Osteoblast (primary cell): ENCODE measurements around the gene RETSAT. TPM values are rescaled to one million over a fixed set of nuclear protein-coding genes. Genes with fewer than 3 reads are reported as not detected.
"Not testable (repeated sequence)": the region's sequence is repeated elsewhere in the genome, so short reads cannot be mapped to it uniquely, and the experiment has no call there.

Source experiments
- DNase-seq: peaks from one replicate; pipeline ENCODE4 v3.0.0; 2011; ENCODE audit warnings: low spot score, mixed read lengths; ENCODE audit not compliant: insufficient read length; ENCODE audit errors: missing footprints
- H2AFZ ChIP-seq: 2 replicates; pipeline ENCODE4 v1.6.0; 2011; ENCODE audit warnings: mild to moderate bottlenecking, low read length
- H3K27ac ChIP-seq: 2 replicates; pipeline ENCODE4 v1.5.1; 2011; ENCODE audit warnings: mild to moderate bottlenecking, low read depth, low read length, moderate library complexity
- H3K27me3 ChIP-seq: 2 replicates; pipeline ENCODE4 v1.6.0; 2012; ENCODE audit warnings: mild to moderate bottlenecking, control low read depth, inconsistent platforms, low read length, moderate library complexity; ENCODE audit not compliant: insufficient read depth
- H3K36me3 ChIP-seq: 2 replicates; pipeline ENCODE4 v1.5.1; 2011; ENCODE audit warnings: mild to moderate bottlenecking, low read length, control low read depth, moderate library complexity; ENCODE audit not compliant: insufficient read depth
- H3K4me1 ChIP-seq: 2 replicates; pipeline ENCODE4 v1.5.1; 2011; ENCODE audit warnings: mild to moderate bottlenecking, low read length, control low read depth, moderate library complexity; ENCODE audit not compliant: insufficient read depth
- H3K4me2 ChIP-seq: 2 replicates; pipeline ENCODE4 v1.6.0; 2011; ENCODE audit warnings: mild to moderate bottlenecking, low read length; ENCODE audit not compliant: insufficient read depth
- H3K4me3 ChIP-seq: fragments of 200-600 bp; sonication (generic); 3 replicates; pipeline ENCODE4 v1.5.1; 2012; ENCODE audit warnings: mild to moderate bottlenecking, low read length, inconsistent platforms; ENCODE audit not compliant: insufficient read depth
- H3K79me2 ChIP-seq: 2 replicates; pipeline ENCODE4 v1.6.0; 2012; ENCODE audit warnings: mild to moderate bottlenecking, low read length, control low read depth, inconsistent platforms; ENCODE audit not compliant: insufficient read depth
- H3K9me3 ChIP-seq: 2 replicates; pipeline ENCODE4 v1.5.1; 2011; ENCODE audit warnings: low read depth, low read length, control low read depth
- H4K20me1 ChIP-seq: 2 replicates; pipeline ENCODE4 v1.6.0; 2012; ENCODE audit warnings: mild to moderate bottlenecking, low read length, control low read depth; ENCODE audit not compliant: insufficient read depth
- total RNA-seq: library from RNA; depleted of rRNA; stranded (reverse); fragments of >200 nt; gene quantifications from 2 replicates; pipeline ENCODE4 v1.2.3, GENCODE V29; 2012
- TF ChIP-seq, protein P1 (sequence below): IDR thresholded peaks from 2 replicates; pipeline ENCODE4 v1.5.1; 2011; ENCODE audit warnings: mild to moderate bottlenecking, low read depth, low read length, moderate library complexity; ENCODE audit errors: extremely low read depth

RETSAT gene
- total RNA-seq, 1 donor = 41.6 TPM

DNA sequence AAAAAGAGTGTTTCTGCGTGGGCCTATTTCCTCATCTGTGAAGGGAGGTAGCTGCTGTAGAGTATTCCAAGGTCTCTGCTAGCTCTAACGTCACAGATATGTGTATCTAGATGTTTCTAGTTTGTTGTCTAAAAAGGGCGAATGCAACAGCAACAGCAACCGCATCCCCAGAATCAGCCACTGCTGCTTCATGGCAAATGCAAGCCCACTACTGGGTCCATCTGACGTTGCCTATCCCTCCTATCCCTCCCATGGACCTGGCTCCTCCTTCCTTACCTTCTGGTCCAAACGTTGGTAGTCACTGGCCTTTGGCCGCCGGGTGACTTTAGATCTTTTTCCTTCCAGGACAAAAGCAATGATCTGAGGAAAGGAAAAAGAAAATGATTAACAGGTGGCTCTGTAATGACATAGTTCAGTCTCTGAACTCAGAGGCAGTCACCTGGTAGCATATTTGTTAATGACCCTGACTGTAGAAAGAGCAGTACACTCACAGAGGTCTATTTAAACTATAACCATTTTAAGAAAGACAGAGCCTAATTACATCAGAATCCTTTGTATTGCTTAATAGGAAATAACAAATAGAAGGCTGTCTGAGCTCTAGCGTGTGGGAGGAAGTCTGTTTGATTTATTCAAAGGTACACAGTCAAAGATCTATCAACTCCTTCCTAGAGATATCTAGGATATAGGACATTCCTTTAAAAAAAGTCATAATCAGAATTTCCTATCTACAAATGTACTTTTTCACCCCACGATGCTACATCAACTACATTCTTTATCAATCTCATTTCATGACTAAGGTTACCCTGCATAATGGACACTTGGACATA, 29.5 kb downstream of the RETSAT start:
- H3K4me1 ChIP-seq = peaks cover 28% of the 10 kb centered on the region

DNA sequence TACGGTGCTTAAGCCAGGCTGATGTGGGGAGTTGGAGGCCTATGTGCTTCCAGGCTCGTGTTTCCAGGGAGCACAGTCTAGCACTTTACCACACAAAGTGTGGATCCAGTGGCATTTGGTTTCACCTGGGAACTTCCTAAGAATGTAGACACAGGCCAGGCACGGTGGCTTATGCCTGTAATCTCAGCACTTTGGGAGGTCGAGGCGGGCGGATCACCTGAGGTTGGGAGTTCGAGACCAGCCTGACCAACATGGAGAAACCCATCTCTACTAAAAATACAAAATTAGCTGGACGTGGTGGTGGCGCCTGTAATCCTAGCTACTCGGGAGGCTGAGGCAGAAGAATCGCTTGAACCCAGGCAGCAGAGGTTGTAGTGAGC, 30.4 kb downstream of the RETSAT start:
- H3K36me3 ChIP-seq = peaks cover 63% of the 10 kb centered on the region
- peaks cover 61% of the 10 kb centered on the region for H4K20me1 ChIP-seq

More for the DNA sequence above, 29.5 kb downstream of the RETSAT start:
- H3K9me3 ChIP-seq = no peaks in the 10 kb centered on the region
- peak overlapping the region; percentile 29 for H3K27ac ChIP-seq
- peak overlapping the region; percentile 90 for H3K4me3 ChIP-seq
- TF ChIP-seq, protein P1, sequence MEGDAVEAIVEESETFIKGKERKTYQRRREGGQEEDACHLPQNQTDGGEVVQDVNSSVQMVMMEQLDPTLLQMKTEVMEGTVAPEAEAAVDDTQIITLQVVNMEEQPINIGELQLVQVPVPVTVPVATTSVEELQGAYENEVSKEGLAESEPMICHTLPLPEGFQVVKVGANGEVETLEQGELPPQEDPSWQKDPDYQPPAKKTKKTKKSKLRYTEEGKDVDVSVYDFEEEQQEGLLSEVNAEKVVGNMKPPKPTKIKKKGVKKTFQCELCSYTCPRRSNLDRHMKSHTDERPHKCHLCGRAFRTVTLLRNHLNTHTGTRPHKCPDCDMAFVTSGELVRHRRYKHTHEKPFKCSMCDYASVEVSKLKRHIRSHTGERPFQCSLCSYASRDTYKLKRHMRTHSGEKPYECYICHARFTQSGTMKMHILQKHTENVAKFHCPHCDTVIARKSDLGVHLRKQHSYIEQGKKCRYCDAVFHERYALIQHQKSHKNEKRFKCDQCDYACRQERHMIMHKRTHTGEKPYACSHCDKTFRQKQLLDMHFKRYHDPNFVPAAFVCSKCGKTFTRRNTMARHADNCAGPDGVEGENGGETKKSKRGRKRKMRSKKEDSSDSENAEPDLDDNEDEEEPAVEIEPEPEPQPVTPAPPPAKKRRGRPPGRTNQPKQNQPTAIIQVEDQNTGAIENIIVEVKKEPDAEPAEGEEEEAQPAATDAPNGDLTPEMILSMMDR = no peak
- H3K4me2 ChIP-seq = peak overlapping the region; percentile 98
- peaks cover 56% of the 10 kb centered on the region for H3K36me3 ChIP-seq
- DNase-seq = no peak
- no peaks in the 10 kb centered on the region for H3K27me3 ChIP-seq
- H4K20me1 ChIP-seq = peaks cover 54% of the 10 kb centered on the region
- H3K79me2 ChIP-seq = peaks cover 77% of the 10 kb centered on the region
- no peak overlapping the region for H2AFZ ChIP-seq

DNA sequence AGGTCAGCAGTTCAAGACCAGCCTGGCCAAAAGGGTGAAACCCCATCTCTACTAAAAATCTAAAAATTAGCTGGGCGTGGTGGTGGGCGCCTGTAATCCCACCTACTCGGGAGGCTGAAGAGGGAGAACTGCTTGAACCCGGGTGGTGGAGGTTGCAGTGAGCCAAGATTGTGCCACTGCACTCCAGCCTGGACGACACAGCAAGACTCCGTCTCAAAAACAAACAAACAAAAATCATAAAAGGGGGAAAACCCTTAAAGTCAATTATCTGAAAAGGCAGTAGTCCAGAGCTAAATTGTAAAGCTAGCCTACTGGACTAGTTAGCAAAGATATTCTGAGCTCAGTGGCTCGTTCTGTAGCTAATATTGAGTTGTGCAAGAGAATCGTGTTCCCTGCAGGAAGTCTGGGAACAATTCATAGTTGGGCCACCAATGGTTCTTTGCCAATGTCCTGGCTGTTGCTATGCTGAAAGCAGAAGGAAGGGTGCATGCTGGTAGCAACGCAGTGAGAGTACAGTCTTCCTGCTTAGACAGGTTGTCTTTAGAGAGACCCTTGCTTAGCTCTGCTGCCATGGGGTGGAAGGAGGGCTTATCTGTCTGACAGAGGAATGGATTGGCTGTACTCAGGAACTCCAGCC, 30.9 kb downstream of the RETSAT start:
- Histone ChIP-seq H4K20me1 (peaks cover 66% of the 10 kb centered on the region), H3K9me3 (no peaks in the 10 kb centered on the region)

More for the DNA sequence above, 30.4 kb downstream of the RETSAT start:
- not testable (repeated sequence) for H3K4me2 ChIP-seq, H3K27ac ChIP-seq, H3K27me3 ChIP-seq, H3K4me3 ChIP-seq, H3K9me3 ChIP-seq, DNase-seq, H2AFZ ChIP-seq
- Histone ChIP-seq H3K4me1 (peaks cover 28% of the 10 kb centered on the region), H3K79me2 (peaks cover 83% of the 10 kb centered on the region)

DNA sequence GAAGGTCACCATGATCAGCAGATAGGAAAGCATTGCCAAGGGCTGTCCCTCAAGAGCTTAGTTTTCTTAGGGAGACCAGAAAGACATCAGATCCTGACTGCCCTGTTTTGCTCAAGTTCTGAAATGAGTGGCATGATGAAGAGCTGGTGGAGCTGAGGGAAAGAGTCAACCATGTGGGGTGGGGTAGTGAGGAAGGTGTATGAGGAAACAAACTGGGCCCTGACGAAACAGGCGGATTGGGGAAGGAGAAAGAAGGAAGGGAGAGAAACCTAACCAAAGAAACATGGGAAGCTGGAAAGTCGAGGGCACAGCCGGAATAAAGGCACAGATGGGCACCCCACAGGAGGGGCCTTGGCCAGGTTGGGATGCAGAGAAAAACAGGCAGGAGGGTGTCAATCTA, 34.5 kb downstream of the RETSAT start:
- TF ChIP-seq, protein P1 = no peak
- Histone ChIP-seq H3K4me1 (peaks cover 14% of the 10 kb centered on the region), H3K36me3 (peaks cover 78% of the 10 kb centered on the region), H4K20me1 (peaks cover 49% of the 10 kb centered on the region), H2AFZ (no peak overlapping the region), H3K9me3 (no peaks in the 10 kb centered on the region), H3K27ac (no peak overlapping the region), H3K79me2 (peaks cover 69% of the 10 kb centered on the region), H3K27me3 (no peaks in the 10 kb centered on the region), H3K4me2 (no peak overlapping the region), H3K4me3 (no peak overlapping the region)
- DNase-seq = no peak

More for the DNA sequence above, 30.9 kb downstream of the RETSAT start:
- no peak for DNase-seq
- TF ChIP-seq, protein P1 = no peak
- Histone ChIP-seq H3K79me2 (peaks cover 87% of the 10 kb centered on the region), H3K27me3 (no peaks in the 10 kb centered on the region), H3K4me2 (no peak overlapping the region), H3K4me3 (no peak overlapping the region), H3K4me1 (peaks cover 32% of the 10 kb centered on the region), H3K27ac (no peak overlapping the region), H2AFZ (no peak overlapping the region), H3K36me3 (peaks cover 64% of the 10 kb centered on the region)
